ENCODE measurements around the gene CSDE1.

Gene CSDE1

DNA sequence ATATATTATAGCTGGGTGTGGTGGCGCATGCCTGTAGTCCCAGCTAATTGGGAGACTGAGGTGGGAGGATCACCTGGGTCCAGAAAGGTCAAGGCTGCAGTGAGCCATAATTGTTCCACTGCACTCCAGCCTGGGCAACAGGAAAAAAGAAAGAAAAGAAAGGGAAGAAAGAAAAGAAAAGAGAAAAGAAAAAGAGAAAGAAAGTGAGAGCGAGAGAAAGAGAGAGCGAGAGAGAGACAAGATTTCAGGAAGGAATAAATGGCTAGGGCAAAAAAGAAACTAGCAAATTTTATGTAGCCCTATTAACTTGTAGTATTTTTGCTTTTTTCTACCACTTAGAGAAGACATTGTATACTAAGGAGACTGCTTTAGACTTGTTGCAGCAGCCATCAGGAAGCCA is 47.4 kb downstream of the CSDE1 start:
- ATAC-seq (replicated peaks) (no peak), DNase-seq (no peak)
- Mint-ChIP-seq H3K27ac (peak overlapping the region in 1 of 2 donors; percentile 0), H3K9me3 (no peaks in the 10 kb centered on the region), H3K27me3 (no peaks in the 10 kb centered on the region), H3K4me3 (no peak overlapping the region), H3K36me3 (ENCODE audit: insufficient read depth) (peaks cover 67% of the 10 kb centered on the region), H3K4me1 (ENCODE audit: low read depth in 2 of 2) (peaks cover 0 to 4% of the 10 kb centered on the region in 2 donors)

DNA sequence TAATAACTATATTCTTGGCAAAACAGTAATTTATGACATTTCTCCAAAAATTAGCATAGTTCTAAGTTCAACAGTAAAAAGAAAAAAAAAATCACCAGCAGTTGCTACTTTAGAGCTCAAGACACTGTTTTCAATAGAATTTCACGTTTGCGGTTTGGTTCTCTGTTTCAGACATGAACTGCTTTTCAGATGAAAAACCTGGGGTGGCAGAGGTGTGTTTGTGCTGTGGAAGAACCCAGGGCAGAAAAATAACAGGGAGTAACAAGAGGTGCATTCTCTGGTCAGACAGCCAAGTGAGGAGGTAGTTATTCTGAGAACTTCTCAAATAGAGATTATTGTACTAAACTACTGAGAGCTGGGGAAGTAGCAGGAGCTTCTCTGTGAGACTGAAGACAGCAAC is 50.2 kb downstream of the CSDE1 start:
- H3K4me1 Mint-ChIP-seq (ENCODE audit: low read depth in 2 of 2) = no peaks in the 10 kb centered on the region
- no peaks in the 10 kb centered on the region for H3K9me3 Mint-ChIP-seq
- no peak overlapping the region for H3K27ac Mint-ChIP-seq
- DNase-seq = no peak
- peaks cover 60% of the 10 kb centered on the region for H3K36me3 Mint-ChIP-seq (ENCODE audit: insufficient read depth)
- no peak for ATAC-seq (replicated peaks)
- no peak overlapping the region for H3K4me3 Mint-ChIP-seq
- H3K27me3 Mint-ChIP-seq = no peaks in the 10 kb centered on the region

GRCh38 chr1:114703242-114703641 is 54.5 kb downstream of the CSDE1 start:
- Mint-ChIP-seq H3K27me3 (no peaks in the 10 kb centered on the region), H3K4me3 (no peak overlapping the region), H3K36me3 (ENCODE audit: insufficient read depth) (peaks cover 25% of the 10 kb centered on the region), H3K4me1 (ENCODE audit: low read depth in 2 of 2) (no peaks in the 10 kb centered on the region), H3K9me3 (no peaks in the 10 kb centered on the region), H3K27ac (no peak overlapping the region)
- DNase-seq (no peak), ATAC-seq (replicated peaks) (no peak)

DNA sequence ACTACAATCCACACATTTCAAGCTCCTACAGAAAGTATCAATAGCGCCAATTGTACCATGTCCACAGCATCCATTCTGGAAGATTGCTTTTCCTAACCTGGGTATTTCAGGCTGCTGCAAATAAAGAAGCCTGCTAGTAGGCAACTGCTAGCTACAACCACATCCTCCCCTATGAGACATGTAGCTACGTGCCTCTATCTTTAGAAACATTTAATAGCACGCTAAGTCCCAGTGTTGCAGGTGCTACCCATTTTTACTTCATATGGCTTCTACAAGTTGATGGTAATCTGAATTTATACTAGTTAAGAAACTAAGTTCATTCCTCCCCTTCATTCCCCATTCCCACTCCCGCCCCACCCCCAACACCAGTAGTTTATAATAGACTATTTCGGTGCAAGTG is 55.0 kb downstream of the CSDE1 start:
- no peak for ATAC-seq (replicated peaks)
- no peak for DNase-seq
- Mint-ChIP-seq H3K4me1 (ENCODE audit: low read depth in 2 of 2) (no peaks in the 10 kb centered on the region), H3K4me3 (no peak overlapping the region), H3K36me3 (ENCODE audit: insufficient read depth) (peaks cover 20% of the 10 kb centered on the region), H3K9me3 (no peaks in the 10 kb centered on the region), H3K27ac (no peak overlapping the region), H3K27me3 (no peaks in the 10 kb centered on the region)

GRCh38 chr1:114701931-114702330 is 55.9 kb downstream of the CSDE1 start:
- DNase-seq = no peak
- peaks cover 0 to 6% of the 10 kb centered on the region in 2 donors for H3K27me3 Mint-ChIP-seq
- H3K36me3 Mint-ChIP-seq (ENCODE audit: insufficient read depth) = peaks cover 11% of the 10 kb centered on the region
- H3K27ac Mint-ChIP-seq = no peak overlapping the region
- no peak for ATAC-seq (replicated peaks)
- no peak overlapping the region for H3K4me3 Mint-ChIP-seq
- H3K9me3 Mint-ChIP-seq = no peaks in the 10 kb centered on the region
- H3K4me1 Mint-ChIP-seq (ENCODE audit: low read depth in 2 of 2) = no peaks in the 10 kb centered on the region

GRCh38 chr1:114700036-114700600 is 57.7 kb downstream of the CSDE1 start:
- ATAC-seq (replicated peaks) = no peak
- DNase-seq = no peak
- H3K27ac Mint-ChIP-seq = no peak overlapping the region
- no peaks in the 10 kb centered on the region for H3K9me3 Mint-ChIP-seq
- no peaks in the 10 kb centered on the region for H3K4me1 Mint-ChIP-seq (ENCODE audit: low read depth in 2 of 2)
- H3K36me3 Mint-ChIP-seq (ENCODE audit: insufficient read depth) = no peaks in the 10 kb centered on the region
- peaks cover 7 to 18% of the 10 kb centered on the region in 2 donors for H3K27me3 Mint-ChIP-seq
- no peak overlapping the region for H3K4me3 Mint-ChIP-seq

- H3K27me3 Mint-ChIP-seq = peaks cover 7 to 19% of the 10 kb centered on the region in 2 donors
- ATAC-seq (replicated peaks) = no peak
- no peaks in the 10 kb centered on the region for H3K36me3 Mint-ChIP-seq (ENCODE audit: insufficient read depth)
- H3K4me1 Mint-ChIP-seq (ENCODE audit: low read depth in 2 of 2) = no peaks in the 10 kb centered on the region
- no peaks in the 10 kb centered on the region for H3K9me3 Mint-ChIP-seq
- H3K4me3 Mint-ChIP-seq = no peak overlapping the region
- no peak for DNase-seq
- no peak overlapping the region for H3K27ac Mint-ChIP-seq
Measured at GRCh38 chr1:114696810-114697209, 61.0 kb downstream of the CSDE1 start.

DNA sequence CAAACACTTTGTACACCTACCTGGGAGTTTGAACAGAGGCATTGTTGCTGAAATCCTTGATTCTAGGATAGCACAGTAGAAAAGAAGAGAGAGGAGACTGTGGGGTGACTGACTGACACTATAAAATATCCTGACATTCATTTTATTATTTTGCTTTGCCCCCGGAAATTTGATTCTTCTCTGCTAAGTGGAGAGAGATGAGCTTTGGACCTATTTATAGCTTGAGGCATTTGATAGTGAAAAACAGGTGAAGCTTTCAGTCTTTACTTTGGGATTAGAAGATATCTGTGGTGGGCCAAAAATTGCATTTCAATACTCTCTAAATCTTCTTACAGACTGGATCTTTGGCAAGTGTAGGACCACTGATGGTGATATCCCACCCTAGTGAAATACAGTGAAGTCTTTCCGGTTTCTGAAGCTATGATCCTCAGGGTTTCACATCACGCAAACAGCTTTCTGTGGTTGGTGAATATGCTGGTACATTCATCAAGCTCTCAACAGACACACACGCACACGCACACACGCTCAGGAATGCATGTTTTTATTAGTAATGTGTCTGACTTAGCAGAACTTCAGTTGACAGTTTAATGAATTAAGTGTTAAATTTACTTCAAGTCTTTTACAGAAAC is 62.2 kb downstream of the CSDE1 start, which contains the start of gene AMPD1:
TSS of gene AMPD1 (minus strand) at position 117 of the 629 bp plus-strand sequence. CDS start at position 42, 75 bp downstream.
- Mint-ChIP-seq H3K36me3 (ENCODE audit: insufficient read depth) (no peaks in the 10 kb centered on the region), H3K9me3 (no peaks in the 10 kb centered on the region), H3K4me1 (ENCODE audit: low read depth in 2 of 2) (no peaks in the 10 kb centered on the region), H3K27ac (no peak within 1 kb of the TSS), H3K4me3 (no peak within 1 kb of the TSS), H3K27me3 (peaks cover 16 to 24% of the 10 kb centered on the region in 2 donors)
- no peak for DNase-seq
- no peak for ATAC-seq (replicated peaks)

- no peak for DNase-seq
- no peak for ATAC-seq (replicated peaks)
- Mint-ChIP-seq H3K27me3 (peaks cover 24% of the 10 kb centered on the region in 2 donors), H3K4me3 (no peak overlapping the region), H3K36me3 (ENCODE audit: insufficient read depth) (no peaks in the 10 kb centered on the region), H3K27ac (no peak overlapping the region), H3K4me1 (ENCODE audit: low read depth in 2 of 2) (no peaks in the 10 kb centered on the region), H3K9me3 (no peaks in the 10 kb centered on the region)
Measured at GRCh38 chr1:114694540-114695310, 63.1 kb downstream of the CSDE1 start.

DNA sequence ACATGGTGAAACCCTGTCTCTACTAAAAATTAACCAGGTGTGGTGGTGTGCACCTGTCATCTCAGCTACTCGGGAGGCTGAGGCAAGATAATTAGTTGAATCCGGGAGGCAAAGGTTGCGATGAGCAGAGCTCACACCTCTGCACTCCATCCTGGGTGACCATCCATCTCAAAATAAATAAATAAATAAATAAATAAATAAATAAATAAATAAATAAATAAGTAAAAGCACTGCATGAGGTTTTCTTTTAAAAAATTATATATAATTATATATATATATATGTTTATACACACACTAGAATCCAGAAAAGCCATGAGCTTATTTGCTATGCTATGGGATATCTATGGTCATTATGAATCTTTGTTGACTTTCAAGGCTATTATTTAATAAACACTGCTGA is 64.8 kb downstream of the CSDE1 start:
- H3K4me1 Mint-ChIP-seq (ENCODE audit: low read depth in 2 of 2) = no peaks in the 10 kb centered on the region
- DNase-seq (no peak), ATAC-seq (replicated peaks) (no peak)
- no peaks in the 10 kb centered on the region for H3K9me3 Mint-ChIP-seq
- H3K27me3 Mint-ChIP-seq = peaks cover 36 to 41% of the 10 kb centered on the region in 2 donors
- no peak overlapping the region for H3K4me3 Mint-ChIP-seq
- no peaks in the 10 kb centered on the region for H3K36me3 Mint-ChIP-seq (ENCODE audit: insufficient read depth)
- no peak overlapping the region for H3K27ac Mint-ChIP-seq

- H3K4me1 Mint-ChIP-seq (ENCODE audit: low read depth in 2 of 2) = no peaks in the 10 kb centered on the region
- no peak for DNase-seq
- H3K4me3 Mint-ChIP-seq = no peak overlapping the region
- peaks cover 43 to 60% of the 10 kb centered on the region in 2 donors for H3K27me3 Mint-ChIP-seq
- ATAC-seq (replicated peaks) = no peak
- H3K9me3 Mint-ChIP-seq = no peaks in the 10 kb centered on the region
- no peaks in the 10 kb centered on the region for H3K36me3 Mint-ChIP-seq (ENCODE audit: insufficient read depth)
- H3K27ac Mint-ChIP-seq = no peak overlapping the region
Measured at GRCh38 chr1:114691061-114691460, 66.7 kb downstream of the CSDE1 start.

DNA sequence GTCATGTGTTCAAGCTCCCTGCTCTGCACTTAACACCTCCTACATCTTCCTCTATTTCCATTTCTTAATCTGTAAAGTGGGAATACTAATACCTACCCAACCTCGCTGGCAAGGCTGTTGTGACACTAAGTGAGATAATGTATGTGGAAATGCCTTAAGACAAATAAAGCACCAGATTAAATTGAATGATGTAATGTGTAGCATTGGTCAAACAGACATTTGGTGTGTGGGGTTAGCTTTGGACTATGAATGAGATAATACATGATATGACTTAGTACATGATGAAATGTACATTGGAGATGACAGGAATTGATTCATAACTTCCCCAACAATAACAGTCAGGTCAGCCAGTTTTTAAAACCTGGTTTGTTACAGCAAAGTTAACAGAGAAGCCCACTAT is 67.6 kb downstream of the CSDE1 start:
- no peaks in the 10 kb centered on the region for H3K4me1 Mint-ChIP-seq (ENCODE audit: low read depth in 2 of 2)
- no peak for ATAC-seq (replicated peaks)
- H3K36me3 Mint-ChIP-seq (ENCODE audit: insufficient read depth) = no peaks in the 10 kb centered on the region
- H3K27ac Mint-ChIP-seq = no peak overlapping the region
- peaks cover 44 to 62% of the 10 kb centered on the region in 2 donors for H3K27me3 Mint-ChIP-seq
- DNase-seq = no peak
- H3K4me3 Mint-ChIP-seq = no peak overlapping the region
- H3K9me3 Mint-ChIP-seq = no peaks in the 10 kb centered on the region

GRCh38 chr1:114688526-114688925 is 69.3 kb downstream of the CSDE1 start:
- no peaks in the 10 kb centered on the region for H3K4me1 Mint-ChIP-seq (ENCODE audit: low read depth in 2 of 2)
- no peaks in the 10 kb centered on the region for H3K36me3 Mint-ChIP-seq (ENCODE audit: insufficient read depth)
- peaks cover 47 to 71% of the 10 kb centered on the region in 2 donors for H3K27me3 Mint-ChIP-seq
- ATAC-seq (replicated peaks) (no peak), DNase-seq (no peak)
- no peak overlapping the region for H3K27ac Mint-ChIP-seq
- H3K4me3 Mint-ChIP-seq = no peak overlapping the region
- H3K9me3 Mint-ChIP-seq = no peaks in the 10 kb centered on the region

GRCh38 chr1:114685851-114686250 is 71.9 kb downstream of the CSDE1 start:
- no peaks in the 10 kb centered on the region for H3K36me3 Mint-ChIP-seq (ENCODE audit: insufficient read depth)
- peaks cover 54 to 75% of the 10 kb centered on the region in 2 donors for H3K27me3 Mint-ChIP-seq

More at GRCh38 chr1:114685851-114686250, 71.9 kb downstream of the CSDE1 start:
- H3K4me1 Mint-ChIP-seq (ENCODE audit: low read depth in 2 of 2) = no peaks in the 10 kb centered on the region
- ATAC-seq (replicated peaks) = no peak
- no peaks in the 10 kb centered on the region for H3K9me3 Mint-ChIP-seq
- no peak for DNase-seq
- no peak overlapping the region for H3K4me3 Mint-ChIP-seq
- H3K27ac Mint-ChIP-seq = no peak overlapping the region
